Neutrophil (primary cell): Measurements from ENCODE around the gene EPHA3.

Experiments used
- H3K27ac ChIP-seq: fragments of 200-600 bp; sonication (generic); 2 replicates; pipeline ENCODE4 v1.5.1; 2016; ENCODE audit warnings: mild to moderate bottlenecking, moderate library complexity
- H3K27me3 ChIP-seq: fragments of 200-600 bp; sonication (generic); 2 replicates; pipeline ENCODE4 v1.6.0; 2016; ENCODE audit warnings: mild to moderate bottlenecking
- H3K36me3 ChIP-seq: fragments of 200-600 bp; sonication (generic); 2 replicates; pipeline ENCODE4 v1.5.1; 2017
- H3K4me1 ChIP-seq, 2 experiments: fragments of 200-600 bp in 1 of 2; sonication (generic) in 1 of 2; 1 replicate in 1 of 2; 2 replicates in 1 of 2; pipeline versions ENCODE4 v1.5.1 to v1.6.1; 2013 to 2016; ENCODE audit warnings: low read depth in 1 of 2, low read length in 1 of 2, mild to moderate bottlenecking in 1 of 2, moderate library complexity in 1 of 2; ENCODE audit not compliant: control insufficient read depth in 1 of 2, insufficient read depth in 1 of 2
- H3K4me3 ChIP-seq, 2 experiments: fragments of 200-600 bp in 1 of 2; sonication (generic) in 1 of 2; 1 replicate in 1 of 2; 2 replicates in 1 of 2; pipeline ENCODE4 v1.5.1; 2013 to 2016; ENCODE audit warnings: low read depth in 1 of 2, low read length in 1 of 2, mild to moderate bottlenecking in 1 of 2, moderate library complexity in 1 of 2
- H3K9me3 ChIP-seq: fragments of 200-600 bp; sonication (generic); 2 replicates; pipeline ENCODE4 v1.5.1; 2016
- TF ChIP-seq, protein P1 (sequence below): fragments of 200-600 bp; sonication (generic); IDR thresholded peaks from 2 replicates; pipeline ENCODE4 v1.5.1; 2016; ENCODE audit warnings: antibody characterized with exemption

EPHA3 gene

DNA sequence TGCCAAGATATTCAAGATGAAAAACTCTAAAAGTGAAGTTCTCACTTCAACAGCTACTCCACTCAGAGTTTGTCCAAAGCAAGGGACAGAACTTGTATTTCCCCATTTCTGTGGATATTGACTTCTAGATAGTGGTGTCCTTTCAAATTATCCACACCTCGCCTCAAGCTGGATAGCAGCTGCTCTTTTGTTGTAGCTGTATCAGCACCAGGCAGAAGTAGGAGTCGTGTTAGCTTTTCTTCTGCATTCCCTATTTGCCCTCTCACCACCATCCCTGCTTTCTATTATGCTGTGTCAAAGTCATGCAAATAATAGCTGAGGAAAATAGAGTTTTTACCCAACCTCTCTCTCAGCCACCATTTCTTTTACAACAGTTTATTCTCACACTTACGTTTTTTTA lies 303.8 kb downstream of the EPHA3 start:
- H3K4me3 ChIP-seq: no peak overlapping the region
- no peak overlapping the region for H3K27ac ChIP-seq
- H3K27me3 ChIP-seq: no peaks in the 10 kb centered on the region
- H3K4me1 ChIP-seq: no peaks in the 10 kb centered on the region
- H3K9me3 ChIP-seq: no peaks in the 10 kb centered on the region
- TF ChIP-seq, protein P1, sequence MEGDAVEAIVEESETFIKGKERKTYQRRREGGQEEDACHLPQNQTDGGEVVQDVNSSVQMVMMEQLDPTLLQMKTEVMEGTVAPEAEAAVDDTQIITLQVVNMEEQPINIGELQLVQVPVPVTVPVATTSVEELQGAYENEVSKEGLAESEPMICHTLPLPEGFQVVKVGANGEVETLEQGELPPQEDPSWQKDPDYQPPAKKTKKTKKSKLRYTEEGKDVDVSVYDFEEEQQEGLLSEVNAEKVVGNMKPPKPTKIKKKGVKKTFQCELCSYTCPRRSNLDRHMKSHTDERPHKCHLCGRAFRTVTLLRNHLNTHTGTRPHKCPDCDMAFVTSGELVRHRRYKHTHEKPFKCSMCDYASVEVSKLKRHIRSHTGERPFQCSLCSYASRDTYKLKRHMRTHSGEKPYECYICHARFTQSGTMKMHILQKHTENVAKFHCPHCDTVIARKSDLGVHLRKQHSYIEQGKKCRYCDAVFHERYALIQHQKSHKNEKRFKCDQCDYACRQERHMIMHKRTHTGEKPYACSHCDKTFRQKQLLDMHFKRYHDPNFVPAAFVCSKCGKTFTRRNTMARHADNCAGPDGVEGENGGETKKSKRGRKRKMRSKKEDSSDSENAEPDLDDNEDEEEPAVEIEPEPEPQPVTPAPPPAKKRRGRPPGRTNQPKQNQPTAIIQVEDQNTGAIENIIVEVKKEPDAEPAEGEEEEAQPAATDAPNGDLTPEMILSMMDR: no peak
- no peaks in the 10 kb centered on the region for H3K36me3 ChIP-seq

DNA sequence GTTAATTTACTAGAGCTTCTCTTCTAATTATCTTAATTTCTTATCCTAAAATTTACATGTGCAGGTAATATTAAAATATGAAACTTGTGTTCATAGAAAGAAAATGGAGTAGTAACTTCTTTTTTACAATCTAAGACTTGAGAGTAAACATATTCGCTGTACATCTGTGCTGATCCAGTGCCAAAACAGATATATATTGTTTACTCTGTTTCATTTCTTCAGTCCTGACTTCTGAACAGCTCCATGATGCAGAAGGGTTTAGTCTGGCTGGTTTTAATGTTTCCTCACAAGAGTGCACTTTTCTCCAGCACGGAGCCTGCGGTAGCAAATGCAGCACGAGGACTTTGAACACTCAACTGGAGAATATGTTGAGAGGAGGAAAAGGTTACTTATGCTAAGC lies 306.8 kb downstream of the EPHA3 start:
- Histone ChIP-seq H3K9me3 (no peaks in the 10 kb centered on the region), H3K27ac (no peak overlapping the region), H3K4me1 (no peaks in the 10 kb centered on the region), H3K27me3 (no peaks in the 10 kb centered on the region), H3K4me3 (no peak overlapping the region), H3K36me3 (no peaks in the 10 kb centered on the region)
- TF ChIP-seq, protein P1: no peak

DNA sequence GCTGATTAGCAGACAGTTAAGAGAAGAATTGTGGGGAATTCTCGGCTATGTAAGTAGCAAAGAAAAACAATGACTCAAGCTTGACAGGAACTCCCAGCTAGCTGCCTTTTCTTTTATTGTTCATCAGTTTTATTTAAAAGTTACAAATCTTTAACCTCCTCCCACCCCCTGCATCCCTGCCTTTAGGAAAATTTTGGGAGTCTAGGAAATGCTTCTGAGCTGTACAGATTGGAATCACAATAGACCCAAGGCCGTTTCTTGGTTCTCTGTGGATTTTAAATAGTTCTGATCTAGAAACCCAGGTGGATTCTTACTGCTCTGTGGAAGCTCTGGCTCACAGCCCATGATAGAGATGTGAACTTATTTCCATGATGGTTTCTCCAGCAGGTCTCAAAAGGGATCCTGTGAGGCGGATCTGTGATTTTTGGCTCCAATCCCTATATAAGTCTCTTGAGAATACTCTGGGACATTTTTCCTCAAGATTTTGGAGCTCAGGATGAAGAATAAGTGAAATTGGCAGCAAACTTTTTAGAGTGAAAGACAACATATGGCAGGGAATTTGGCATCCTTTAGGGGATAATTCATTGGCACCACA lies 312.3 kb downstream of the EPHA3 start:
- H3K9me3 ChIP-seq: no peaks in the 10 kb centered on the region
- H3K27ac ChIP-seq: no peak overlapping the region
- no peaks in the 10 kb centered on the region for H3K36me3 ChIP-seq
- no peaks in the 10 kb centered on the region for H3K4me1 ChIP-seq
- H3K4me3 ChIP-seq: no peak overlapping the region
- TF ChIP-seq, protein P1: no peak
- H3K27me3 ChIP-seq: no peaks in the 10 kb centered on the region

DNA sequence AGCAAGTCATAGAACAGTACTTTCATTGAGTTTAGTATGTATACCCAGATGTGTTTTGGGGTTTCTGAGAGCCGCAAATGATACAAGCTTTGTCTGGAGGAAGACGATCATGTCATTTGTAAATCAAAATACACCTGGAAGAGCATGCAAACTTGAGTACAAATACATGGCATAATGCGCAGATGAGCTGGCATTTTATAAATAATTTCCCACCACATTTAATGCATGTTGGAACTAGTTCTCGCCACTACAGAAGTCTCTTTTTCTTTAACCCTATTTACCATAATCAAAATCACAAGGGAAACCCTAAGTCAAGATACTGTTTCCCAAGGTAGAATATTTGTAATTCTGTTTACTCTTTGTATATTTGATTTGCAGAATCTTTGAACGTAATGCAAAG lies 318.6 kb downstream of the EPHA3 start:
- Histone ChIP-seq H3K9me3 (no peaks in the 10 kb centered on the region), H3K27ac (no peak overlapping the region), H3K27me3 (no peaks in the 10 kb centered on the region), H3K4me3 (no peak overlapping the region), H3K4me1 (no peaks in the 10 kb centered on the region), H3K36me3 (no peaks in the 10 kb centered on the region)
- TF ChIP-seq, protein P1: no peak

DNA sequence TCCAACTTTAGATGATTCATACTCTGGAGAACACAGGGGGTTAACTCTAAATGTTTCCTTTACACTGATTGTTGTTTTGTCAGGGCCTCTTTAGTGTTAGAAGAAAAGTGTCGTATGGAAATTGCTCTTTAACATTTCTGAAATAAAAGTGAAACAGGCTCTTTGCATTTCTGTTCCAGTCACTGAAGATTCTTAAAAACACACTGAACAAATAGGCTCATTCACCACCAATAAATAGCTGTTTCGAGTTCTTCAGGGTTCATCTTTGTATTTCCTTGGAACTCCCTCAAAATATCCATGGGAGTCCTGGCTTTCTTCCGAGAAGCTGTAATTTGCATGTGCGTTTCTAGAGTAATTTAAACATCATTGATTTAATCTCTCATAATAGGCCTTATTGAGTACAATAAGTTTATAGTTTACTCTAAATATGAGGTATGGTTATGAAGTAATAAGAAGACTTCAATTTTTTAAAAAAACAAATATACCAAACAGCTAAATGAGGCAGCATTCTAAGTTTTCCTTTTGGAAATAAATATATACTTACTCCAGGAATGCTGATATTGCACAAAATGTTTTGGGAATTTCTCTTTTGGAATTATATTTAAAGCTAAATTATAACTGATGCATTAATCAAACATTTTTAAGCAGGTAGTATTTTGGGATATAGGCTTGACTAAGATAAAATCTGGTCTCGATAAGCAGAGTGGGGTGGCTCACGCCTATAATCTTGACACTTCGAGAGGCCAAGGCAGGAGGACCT lies 327.4 kb downstream of the EPHA3 start:
- no peaks in the 10 kb centered on the region for H3K4me1 ChIP-seq
- no peaks in the 10 kb centered on the region for H3K9me3 ChIP-seq
- H3K36me3 ChIP-seq: no peaks in the 10 kb centered on the region
- H3K27me3 ChIP-seq: no peaks in the 10 kb centered on the region
- no peak overlapping the region for H3K4me3 ChIP-seq
- TF ChIP-seq, protein P1: no peak
- H3K27ac ChIP-seq: no peak overlapping the region
